Measurements from ENCODE around the gene FANCM. TPM values are rescaled to one million over a fixed set of nuclear protein-coding genes. Genes with fewer than 3 reads are reported as not detected.

FANCM gene
- polyA plus RNA-seq (2012; ENCODE audit: insufficient read length, low read depth) = 1.9 TPM

GRCh38 chr14:45135659-45136395 lies at the start of gene FANCM:
TSS of gene FANCM (plus strand) at chr14:45135930. CDS start at chr14:45136032, 102 bp downstream.
- 0 out of 2 replicates have a peak, but pooled peaks have one; percentile 34 for TF ChIP-seq TAF1 (IDR thresholded peaks at IDR 0.05; ENCODE audit: borderline replicate concordance, insufficient read depth, low read length)
- TF ChIP-seq FOXP2 (optimal IDR thresholded peaks at IDR 0.05; ENCODE audit: borderline replicate concordance, extremely low read depth, extremely low read length, insufficient read depth) = no peak
- peak; percentile 16; the same call in 1 of the 2 replicates for TF ChIP-seq SIN3A (IDR thresholded peaks at IDR 0.05; ENCODE audit: borderline replicate concordance, insufficient read depth, low read length)
- TF ChIP-seq POLR2AphosphoS5 (IDR thresholded peaks at IDR 0.05; ENCODE audit: low read depth, low read length) = peak; percentile 71

GRCh38 chr14:45089813-45090212 lies 45.9 kb upstream of the FANCM start:
- TF ChIP-seq SIN3A (IDR thresholded peaks at IDR 0.05; ENCODE audit: borderline replicate concordance, insufficient read depth, low read length) = no peak
- no peak for TF ChIP-seq REST (IDR thresholded peaks at IDR 0.05; ENCODE audit: insufficient read depth in 1 of 2, low read depth in 2 of 2, low read length in 2 of 2)
- TF ChIP-seq FOXP2 (optimal IDR thresholded peaks at IDR 0.05; ENCODE audit: borderline replicate concordance, extremely low read depth, extremely low read length, insufficient read depth) = no peak
- no peak for TF ChIP-seq POLR2AphosphoS5 (IDR thresholded peaks at IDR 0.05; ENCODE audit: low read depth, low read length)
- TF ChIP-seq TAF1 (IDR thresholded peaks at IDR 0.05; ENCODE audit: borderline replicate concordance, insufficient read depth, low read length) = no peak

- no peak for TF ChIP-seq FOXP2 (optimal IDR thresholded peaks at IDR 0.05; ENCODE audit: borderline replicate concordance, extremely low read depth, extremely low read length, insufficient read depth)
Observed at GRCh38 chr14:45091710-45092109, 44.0 kb upstream of the FANCM start.

DNA sequence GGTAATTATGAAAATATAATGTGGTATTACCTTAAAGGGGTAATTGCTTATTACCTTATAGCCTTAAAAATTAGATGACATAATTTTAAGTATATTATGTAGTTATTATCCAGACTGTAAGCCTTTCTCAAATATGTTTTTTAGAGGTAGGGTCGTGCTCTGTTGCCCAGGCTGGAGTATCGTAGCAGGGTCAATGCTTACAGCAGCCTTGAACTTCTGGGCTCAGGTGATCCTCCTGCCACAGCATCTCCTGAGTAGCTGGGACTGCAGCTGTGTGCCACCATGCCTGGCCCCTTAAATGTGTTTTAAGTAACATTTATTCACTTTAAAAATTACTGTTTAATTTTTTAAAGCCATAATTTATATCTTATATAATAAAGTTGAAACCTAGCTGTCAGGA lies 41.5 kb upstream of the FANCM start:
- TF ChIP-seq FOXP2 (optimal IDR thresholded peaks at IDR 0.05; ENCODE audit: borderline replicate concordance, extremely low read depth, extremely low read length, insufficient read depth) (no peak), REST (IDR thresholded peaks at IDR 0.05; ENCODE audit: insufficient read depth in 1 of 2, low read depth in 2 of 2, low read length in 2 of 2) (no peak), SIN3A (IDR thresholded peaks at IDR 0.05; ENCODE audit: borderline replicate concordance, insufficient read depth, low read length) (no peak), TAF1 (IDR thresholded peaks at IDR 0.05; ENCODE audit: borderline replicate concordance, insufficient read depth, low read length) (no peak), POLR2AphosphoS5 (IDR thresholded peaks at IDR 0.05; ENCODE audit: low read depth, low read length) (no peak)

- TF ChIP-seq SIN3A (IDR thresholded peaks at IDR 0.05; ENCODE audit: borderline replicate concordance, insufficient read depth, low read length) (no peak), FOXP2 (optimal IDR thresholded peaks at IDR 0.05; ENCODE audit: borderline replicate concordance, extremely low read depth, extremely low read length, insufficient read depth) (no peak), TAF1 (IDR thresholded peaks at IDR 0.05; ENCODE audit: borderline replicate concordance, insufficient read depth, low read length) (no peak), REST (IDR thresholded peaks at IDR 0.05; ENCODE audit: insufficient read depth in 1 of 2, low read depth in 2 of 2, low read length in 2 of 2) (no peak), POLR2AphosphoS5 (IDR thresholded peaks at IDR 0.05; ENCODE audit: low read depth, low read length) (no peak)
Observed at GRCh38 chr14:45095143-45095542, 40.6 kb upstream of the FANCM start.

DNA sequence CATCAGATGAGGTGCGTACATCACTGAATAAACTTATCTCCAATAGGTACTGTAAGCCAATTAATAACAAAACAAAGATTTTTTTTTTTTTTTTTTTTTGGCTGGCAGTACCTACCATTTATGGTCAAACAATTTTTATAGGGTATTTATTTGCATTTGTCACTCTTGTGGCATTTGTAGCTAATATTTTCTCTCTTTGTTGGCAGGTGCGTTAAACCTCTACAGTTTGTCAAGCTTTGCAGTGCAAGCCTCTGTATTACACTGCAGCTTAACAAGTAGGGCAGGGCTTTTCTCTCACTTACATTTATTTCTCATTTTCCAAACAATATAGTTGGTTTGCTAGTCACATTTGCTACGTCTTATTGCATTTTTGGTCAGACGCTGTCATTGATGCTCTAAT lies 39.5 kb upstream of the FANCM start:
- TF ChIP-seq FOXP2 (optimal IDR thresholded peaks at IDR 0.05; ENCODE audit: borderline replicate concordance, extremely low read depth, extremely low read length, insufficient read depth) (no peak), POLR2AphosphoS5 (IDR thresholded peaks at IDR 0.05; ENCODE audit: low read depth, low read length) (no peak), REST (IDR thresholded peaks at IDR 0.05; ENCODE audit: insufficient read depth in 1 of 2, low read depth in 2 of 2, low read length in 2 of 2) (no peak), SIN3A (IDR thresholded peaks at IDR 0.05; ENCODE audit: borderline replicate concordance, insufficient read depth, low read length) (no peak), TAF1 (IDR thresholded peaks at IDR 0.05; ENCODE audit: borderline replicate concordance, insufficient read depth, low read length) (no peak)

Measured in PFSK-1 (cell line).